Activated T-cell treated with anti-CD3 and anti-CD28 coated beads for 4 hours (primary cell): ENCODE results near the gene SRGAP2B.
A peak's percentile ranks its signal among the peaks of the same experiment; 100 is the strongest.
"Not testable (repeated sequence)": the region's sequence is repeated elsewhere in the genome, so short reads cannot be mapped to it uniquely, and the experiment has no call there.

Source experiments
- DNase-seq: peaks from one replicate; pipeline ENCODE4 v3.0.0-alpha.2; 2020

SRGAP2B gene

GRCh38 chr1:145095284-145096057 is at the start of gene SRGAP2B, which contains the start of gene FAM72D:
Gene SRGAP2B, minus strand, starts transcription at chr1:145095328. Its CDS starts 2,427 bp downstream, at chr1:145092901.
Gene FAM72D, plus strand, starts transcription at chr1:145095974. Its CDS starts 874 bp downstream, at chr1:145096848.
- DNase-seq = not testable (repeated sequence)

- DNase-seq = not testable (repeated sequence)
These were observed 49.3 kb upstream of the SRGAP2B start for GRCh38 chr1:145144264-145144913.

DNA sequence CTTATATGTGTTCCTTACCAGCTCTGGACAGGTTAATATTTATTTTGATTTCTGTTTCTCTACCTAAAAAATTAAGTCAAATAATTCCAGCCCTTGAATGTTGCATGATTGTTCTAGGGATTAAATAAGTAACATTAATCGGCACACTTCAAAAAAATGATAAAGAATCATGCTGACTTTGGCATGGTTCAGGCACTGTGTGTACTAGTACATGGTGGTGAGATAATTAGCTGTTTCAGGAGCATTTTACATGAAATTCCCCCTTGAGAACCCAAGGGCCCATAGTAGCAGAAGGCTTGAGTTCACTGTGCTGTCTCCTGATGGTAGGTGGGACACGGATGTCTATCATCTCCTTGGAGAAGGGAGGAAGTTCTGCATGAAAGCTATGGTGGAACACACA is 45.4 kb upstream of the SRGAP2B start:
- DNase-seq = not testable (repeated sequence)

DNA sequence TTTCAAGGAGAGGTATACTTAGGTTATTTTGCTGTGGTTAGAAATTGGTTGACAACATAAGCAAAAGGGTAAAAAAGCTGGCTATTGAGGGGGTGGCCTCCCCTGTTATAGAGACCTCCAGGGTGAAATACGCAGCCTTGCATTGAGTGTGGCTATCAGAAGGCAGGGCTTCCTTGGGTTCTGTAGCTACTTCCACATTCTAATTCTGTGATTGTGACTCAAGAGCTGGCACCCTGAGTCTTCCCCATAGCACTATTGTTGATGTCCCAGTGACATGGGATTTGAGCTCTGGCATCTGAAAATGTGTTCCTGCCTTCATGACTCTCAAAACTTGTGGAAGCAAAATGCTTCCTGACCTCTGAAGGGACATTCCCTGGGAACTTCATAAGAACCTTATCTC is 39.3 kb upstream of the SRGAP2B start:
- DNase-seq = not testable (repeated sequence)

GRCh38 chr1:145128697-145129469 is 33.8 kb upstream of the SRGAP2B start:
- not testable (repeated sequence) for DNase-seq

- DNase-seq = not testable (repeated sequence)
These were observed 32.0 kb upstream of the SRGAP2B start for GRCh38 chr1:145127144-145127543.

GRCh38 chr1:145125112-145125511 is 30.0 kb upstream of the SRGAP2B start:
- not testable (repeated sequence) for DNase-seq

DNA sequence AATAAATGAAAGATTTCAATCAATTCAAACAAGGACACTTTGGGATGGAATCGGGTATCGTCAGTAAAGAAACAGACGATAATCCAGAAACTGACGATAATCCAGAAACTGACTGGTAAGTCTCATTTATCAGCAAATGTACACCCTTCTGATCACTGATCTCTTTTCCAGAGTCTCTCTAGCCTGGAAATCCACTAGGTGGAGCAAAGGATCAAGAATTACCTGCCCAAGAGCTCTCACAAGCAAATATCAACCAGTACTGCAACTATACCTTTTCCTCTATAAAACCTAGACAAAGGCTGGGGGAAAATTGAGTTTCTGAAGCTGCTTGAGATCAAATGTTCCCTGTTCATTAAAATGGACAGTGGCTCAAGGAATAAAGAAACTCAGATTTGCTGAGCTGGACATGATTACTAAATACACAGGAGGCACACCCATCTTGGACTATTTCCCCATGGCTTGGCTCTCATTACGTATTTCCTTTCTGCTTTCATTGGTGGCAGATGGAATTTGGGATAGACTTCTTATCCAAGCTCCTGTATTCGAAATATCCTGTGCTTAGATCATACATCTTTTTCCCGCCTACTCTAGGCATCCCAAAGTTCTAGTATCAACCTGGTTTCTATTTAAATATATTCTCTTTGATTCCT is 29.0 kb upstream of the SRGAP2B start:
- not testable (repeated sequence) for DNase-seq

GRCh38 chr1:145123062-145123395 is 27.9 kb upstream of the SRGAP2B start:
- not testable (repeated sequence) for DNase-seq

- not testable (repeated sequence) for DNase-seq
These were observed 27.4 kb upstream of the SRGAP2B start for GRCh38 chr1:145122344-145123061.

GRCh38 chr1:145119842-145120241 is 24.7 kb upstream of the SRGAP2B start:
- DNase-seq = not testable (repeated sequence)

- not testable (repeated sequence) for DNase-seq
These were observed 20.7 kb upstream of the SRGAP2B start for GRCh38 chr1:145115587-145116493.

- DNase-seq = not testable (repeated sequence)
These were observed 19.5 kb upstream of the SRGAP2B start for GRCh38 chr1:145114560-145115057.

GRCh38 chr1:145112703-145113102 is 17.6 kb upstream of the SRGAP2B start:
- not testable (repeated sequence) for DNase-seq

DNA sequence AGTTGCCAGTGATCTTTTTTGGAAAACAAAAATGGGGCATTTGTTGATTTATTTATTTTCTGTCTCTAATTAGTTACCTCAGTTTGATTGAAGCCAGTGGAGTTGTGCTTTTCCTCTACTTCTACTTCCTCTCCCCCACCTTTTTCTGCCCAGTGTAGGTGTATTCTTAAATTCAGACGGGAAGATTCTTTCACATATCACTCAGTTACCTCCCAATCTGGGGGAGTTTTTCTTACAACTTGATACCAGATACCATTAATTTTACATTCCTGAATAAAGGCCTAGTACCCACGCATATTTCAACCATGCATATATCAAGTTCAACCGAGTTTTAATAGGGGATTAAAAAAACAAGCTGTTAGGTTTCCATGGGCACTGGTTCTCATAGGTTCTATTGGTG is 16.5 kb upstream of the SRGAP2B start:
- not testable (repeated sequence) for DNase-seq

DNA sequence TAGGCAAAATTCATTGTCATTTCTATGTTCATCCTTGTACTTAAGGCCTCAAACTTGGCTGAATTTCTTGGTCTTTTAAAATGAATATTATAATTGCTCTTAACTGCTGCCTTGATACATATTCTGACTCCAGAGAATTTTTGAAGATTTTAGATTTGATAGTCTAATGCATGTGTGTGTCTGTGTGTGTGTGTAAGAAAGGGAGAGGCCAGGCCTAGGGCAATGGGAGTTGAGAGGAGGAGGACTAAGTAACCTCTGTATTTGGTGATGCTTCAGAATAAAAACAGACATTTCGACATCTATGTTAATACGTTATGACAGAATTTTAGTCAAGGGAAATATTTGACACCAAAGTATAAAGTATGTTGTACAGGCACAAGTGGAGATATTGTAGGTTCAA is 8.2 kb upstream of the SRGAP2B start:
- not testable (repeated sequence) for DNase-seq

DNA sequence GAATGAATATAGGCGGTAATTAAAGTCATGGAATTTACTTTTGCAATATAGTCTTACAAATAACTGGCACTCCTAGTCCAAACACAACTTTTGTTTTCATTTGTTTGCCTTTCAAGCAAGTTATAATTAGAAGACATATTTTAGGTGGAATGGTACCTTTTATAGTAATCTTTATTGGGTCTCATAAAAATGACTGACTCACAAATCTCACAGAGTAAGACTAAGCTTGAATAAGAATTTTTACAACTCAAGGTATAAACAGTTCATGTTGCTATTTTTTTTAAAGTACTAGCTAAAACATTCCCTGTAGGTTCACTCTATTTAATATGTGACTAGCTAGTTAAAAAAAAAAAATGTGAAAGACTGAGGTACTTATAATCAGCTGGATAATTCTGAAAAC is 6.6 kb upstream of the SRGAP2B start:
- DNase-seq = not testable (repeated sequence)

DNA sequence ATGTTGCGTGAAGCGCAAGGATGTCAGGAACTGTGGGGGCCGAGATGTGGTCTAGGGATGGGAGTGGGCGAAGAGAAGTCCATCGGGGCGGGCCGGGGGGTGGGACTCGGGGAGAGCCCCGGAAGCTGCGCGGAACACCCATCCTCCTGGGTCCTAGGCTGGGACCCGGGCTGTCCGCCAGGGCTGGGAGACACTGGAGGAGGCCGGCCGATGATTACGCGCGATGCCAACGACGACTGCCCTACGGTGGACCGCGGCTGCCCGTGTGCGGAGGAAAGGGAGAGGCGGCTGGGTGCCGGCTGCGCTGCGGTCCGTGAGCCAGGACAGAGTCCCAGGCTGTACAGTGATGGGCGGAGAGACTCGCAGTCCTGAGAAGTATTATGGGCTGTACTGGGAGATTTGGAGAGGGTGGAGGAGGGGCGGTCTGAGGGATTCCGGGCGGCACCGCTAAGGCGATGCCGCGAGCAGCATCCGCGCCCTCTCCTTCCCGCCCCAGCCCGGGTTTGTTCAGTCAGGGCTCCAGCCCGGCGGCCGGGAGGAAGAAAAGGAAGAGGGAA is 395 bp downstream of the SRGAP2B start:
- not testable (repeated sequence) for DNase-seq

GRCh38 chr1:145093517-145094149 is 1.5 kb downstream of the SRGAP2B start:
- peak; percentile 4 for DNase-seq
